Measurements from ENCODE around the gene C16orf78.

The C16orf78 gene

DNA sequence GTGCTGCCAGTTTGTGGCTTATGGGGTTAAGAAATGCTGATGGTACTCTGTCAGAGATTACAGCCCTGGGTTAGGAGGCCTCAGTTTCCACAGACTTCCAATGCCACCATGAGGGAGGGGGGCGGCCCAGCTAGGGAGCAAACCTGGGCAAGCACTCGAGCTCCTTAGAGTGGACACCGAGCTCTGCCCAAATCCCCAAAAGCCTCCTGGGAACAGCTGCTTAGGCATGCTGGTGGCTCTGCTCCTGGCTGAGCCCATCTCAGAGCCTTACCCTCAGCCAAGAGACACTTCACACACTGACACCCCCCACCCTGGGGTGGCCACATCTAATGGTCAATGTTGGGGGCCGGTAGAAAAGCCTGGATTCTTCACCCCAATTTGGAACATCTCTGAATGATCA is 66.1 kb downstream of the C16orf78 start:
- ATAC-seq (ENCODE audit: low read depth) (no peak), DNase-seq (ENCODE audit: low spot score) (peak; percentile 20)
- Histone ChIP-seq H3K4me1 (ENCODE audit: insufficient read depth, poor library complexity, severe bottlenecking) (no peaks in the 10 kb centered on the region), H3K27ac (ENCODE audit: poor library complexity, severe bottlenecking) (no peak overlapping the region), H3K27me3 (ENCODE audit: insufficient read depth, poor library complexity, severe bottlenecking) (peaks cover 44% of the 10 kb centered on the region), H3K4me3 (ENCODE audit: severe bottlenecking) (no peak overlapping the region), H3K9me3 (ENCODE audit: severe bottlenecking) (no peaks in the 10 kb centered on the region), H3K36me3 (ENCODE audit: low read depth) (no peaks in the 10 kb centered on the region)
- TF ChIP-seq, protein P1, sequence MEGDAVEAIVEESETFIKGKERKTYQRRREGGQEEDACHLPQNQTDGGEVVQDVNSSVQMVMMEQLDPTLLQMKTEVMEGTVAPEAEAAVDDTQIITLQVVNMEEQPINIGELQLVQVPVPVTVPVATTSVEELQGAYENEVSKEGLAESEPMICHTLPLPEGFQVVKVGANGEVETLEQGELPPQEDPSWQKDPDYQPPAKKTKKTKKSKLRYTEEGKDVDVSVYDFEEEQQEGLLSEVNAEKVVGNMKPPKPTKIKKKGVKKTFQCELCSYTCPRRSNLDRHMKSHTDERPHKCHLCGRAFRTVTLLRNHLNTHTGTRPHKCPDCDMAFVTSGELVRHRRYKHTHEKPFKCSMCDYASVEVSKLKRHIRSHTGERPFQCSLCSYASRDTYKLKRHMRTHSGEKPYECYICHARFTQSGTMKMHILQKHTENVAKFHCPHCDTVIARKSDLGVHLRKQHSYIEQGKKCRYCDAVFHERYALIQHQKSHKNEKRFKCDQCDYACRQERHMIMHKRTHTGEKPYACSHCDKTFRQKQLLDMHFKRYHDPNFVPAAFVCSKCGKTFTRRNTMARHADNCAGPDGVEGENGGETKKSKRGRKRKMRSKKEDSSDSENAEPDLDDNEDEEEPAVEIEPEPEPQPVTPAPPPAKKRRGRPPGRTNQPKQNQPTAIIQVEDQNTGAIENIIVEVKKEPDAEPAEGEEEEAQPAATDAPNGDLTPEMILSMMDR (IDR thresholded peaks at IDR 0.05; ENCODE audit: poor library complexity, severe bottlenecking) = no peak

DNA sequence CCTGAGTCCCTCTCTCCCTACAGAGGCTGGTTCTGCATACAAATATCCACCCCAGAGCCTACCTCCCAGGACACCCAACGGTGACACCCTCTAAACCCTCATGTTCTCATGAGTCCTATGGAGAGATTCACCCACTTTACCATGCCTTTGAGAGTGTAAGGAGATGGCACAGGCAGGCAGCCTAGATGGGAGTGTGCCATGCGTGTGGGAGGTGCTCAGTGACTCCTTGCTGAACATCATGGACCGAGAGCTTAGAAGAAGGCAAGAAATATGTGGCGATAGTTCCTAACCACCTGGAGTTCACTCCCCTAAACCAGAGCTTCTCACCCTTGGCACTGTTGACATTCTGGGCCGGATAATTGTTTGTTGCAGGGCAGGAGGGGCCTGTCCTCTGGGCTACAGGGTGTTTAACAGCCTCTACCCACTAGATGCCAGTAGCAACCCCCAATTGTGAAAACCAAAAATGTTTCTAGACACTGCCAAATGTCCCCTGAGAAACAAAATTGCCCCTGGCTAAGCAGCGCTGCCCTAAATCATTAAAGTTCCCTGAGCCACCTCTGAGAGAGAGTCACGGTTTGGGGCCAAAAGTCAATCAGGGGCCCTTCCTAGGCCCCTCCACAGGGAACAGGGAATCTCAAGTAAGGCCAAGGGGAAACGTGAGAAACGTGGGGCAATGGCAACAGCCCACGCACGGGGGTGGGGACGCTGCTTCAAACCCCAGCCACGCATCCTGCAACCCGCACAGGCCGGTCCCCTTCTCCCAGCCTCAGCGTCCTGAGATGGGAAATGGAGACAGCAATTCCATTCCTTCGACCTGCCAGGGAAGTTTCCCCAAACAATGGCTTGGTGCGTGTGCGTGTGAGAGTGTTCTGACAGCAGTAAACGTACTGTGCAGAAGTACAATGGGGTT is 66.8 kb downstream of the C16orf78 start:
- H3K9me3 ChIP-seq (ENCODE audit: severe bottlenecking) = no peaks in the 10 kb centered on the region
- ATAC-seq (ENCODE audit: low read depth) = no peak
- peak; percentile 28 for DNase-seq (ENCODE audit: low spot score)
- no peak overlapping the region for H3K4me3 ChIP-seq (ENCODE audit: severe bottlenecking)
- no peaks in the 10 kb centered on the region for H3K36me3 ChIP-seq (ENCODE audit: low read depth)
- TF ChIP-seq, protein P1 (IDR thresholded peaks at IDR 0.05; ENCODE audit: poor library complexity, severe bottlenecking) = no peak
- H3K27me3 ChIP-seq (ENCODE audit: insufficient read depth, poor library complexity, severe bottlenecking) = peaks cover 38% of the 10 kb centered on the region
- H3K27ac ChIP-seq (ENCODE audit: poor library complexity, severe bottlenecking) = no peak overlapping the region
- H3K4me1 ChIP-seq (ENCODE audit: insufficient read depth, poor library complexity, severe bottlenecking) = no peaks in the 10 kb centered on the region

DNA sequence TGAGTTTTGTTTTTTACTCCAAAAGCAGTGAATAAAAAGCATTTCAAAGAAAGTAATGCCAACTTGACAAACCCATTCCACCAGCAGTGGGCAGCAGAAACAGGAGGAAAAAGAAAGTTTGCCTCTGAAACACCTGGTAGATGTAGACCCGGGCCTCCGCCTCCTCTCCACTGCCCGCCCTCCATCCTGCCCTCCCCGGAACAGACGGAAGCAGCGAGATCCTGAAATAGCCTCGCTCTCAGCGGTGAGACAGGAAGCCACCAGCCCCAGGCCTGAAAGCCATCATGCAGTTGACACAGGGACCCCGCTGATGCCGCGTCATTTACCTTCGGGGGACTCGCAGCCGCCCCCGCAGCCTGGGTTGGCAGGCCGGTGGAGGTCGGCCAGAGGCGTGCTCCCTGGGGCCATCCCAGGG is 67.8 kb downstream of the C16orf78 start:
- ATAC-seq (ENCODE audit: low read depth) = peak; percentile 49; the same call in 1 of the 3 replicates
- no peaks in the 10 kb centered on the region for H3K4me1 ChIP-seq (ENCODE audit: insufficient read depth, poor library complexity, severe bottlenecking)
- peak; percentile 45 for DNase-seq (ENCODE audit: low spot score)
- no peak overlapping the region for H3K27ac ChIP-seq (ENCODE audit: poor library complexity, severe bottlenecking)
- no peaks in the 10 kb centered on the region for H3K9me3 ChIP-seq (ENCODE audit: severe bottlenecking)
- no peak overlapping the region for H3K4me3 ChIP-seq (ENCODE audit: severe bottlenecking)
- TF ChIP-seq, protein P1 (IDR thresholded peaks at IDR 0.05; ENCODE audit: poor library complexity, severe bottlenecking) = no peak
- peaks cover 33% of the 10 kb centered on the region for H3K27me3 ChIP-seq (ENCODE audit: insufficient read depth, poor library complexity, severe bottlenecking)
- H3K36me3 ChIP-seq (ENCODE audit: low read depth) = no peaks in the 10 kb centered on the region

DNA sequence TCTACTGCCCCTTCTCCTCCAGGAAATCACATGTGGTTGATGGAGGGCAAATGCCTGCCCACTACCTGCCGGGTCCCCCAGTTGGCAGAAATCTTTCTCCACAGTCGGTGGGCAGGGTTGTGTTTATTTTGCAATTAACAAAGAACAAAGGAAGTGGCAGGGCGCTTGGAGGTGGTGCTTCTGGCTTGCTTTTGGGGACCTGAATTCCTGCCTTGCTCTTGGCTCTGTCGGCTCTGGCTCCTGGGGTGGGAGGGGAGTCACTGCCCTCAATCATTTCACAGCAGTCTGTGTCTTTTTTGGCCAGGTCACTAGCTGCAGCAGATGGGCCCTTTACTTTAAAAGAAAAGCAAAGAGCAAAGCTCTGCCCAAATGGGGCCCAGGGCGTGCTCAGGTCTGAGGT is 69.2 kb downstream of the C16orf78 start:
- DNase-seq (ENCODE audit: low spot score) (no peak), ATAC-seq (ENCODE audit: low read depth) (no peak)
- H3K27ac ChIP-seq (ENCODE audit: poor library complexity, severe bottlenecking) = no peak overlapping the region
- H3K36me3 ChIP-seq (ENCODE audit: low read depth) = no peaks in the 10 kb centered on the region
- H3K4me3 ChIP-seq (ENCODE audit: severe bottlenecking) = no peak overlapping the region
- no peaks in the 10 kb centered on the region for H3K9me3 ChIP-seq (ENCODE audit: severe bottlenecking)
- TF ChIP-seq, protein P1 (IDR thresholded peaks at IDR 0.05; ENCODE audit: poor library complexity, severe bottlenecking) = no peak
- no peaks in the 10 kb centered on the region for H3K4me1 ChIP-seq (ENCODE audit: insufficient read depth, poor library complexity, severe bottlenecking)
- peaks cover 22% of the 10 kb centered on the region for H3K27me3 ChIP-seq (ENCODE audit: insufficient read depth, poor library complexity, severe bottlenecking)

DNA sequence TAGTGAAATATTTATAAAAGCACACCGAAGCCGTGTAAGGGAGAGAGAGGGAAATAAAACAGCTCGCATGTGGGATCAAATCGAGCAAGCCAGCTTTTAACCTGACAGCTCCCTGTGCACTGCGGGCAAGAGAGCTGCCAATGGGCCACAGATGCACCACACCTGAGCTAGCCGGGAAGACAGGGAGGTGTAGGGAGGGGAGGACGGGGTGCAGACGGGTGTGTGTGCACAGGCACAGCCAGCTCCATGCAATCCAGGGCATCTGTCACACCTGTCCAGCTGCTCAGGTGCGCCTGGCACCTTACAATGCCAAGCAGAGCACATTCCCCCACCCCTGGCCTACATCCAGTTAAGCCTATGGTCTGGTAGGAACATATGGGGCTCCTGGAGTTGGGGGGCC is 70.0 kb downstream of the C16orf78 start:
- H3K4me3 ChIP-seq (ENCODE audit: severe bottlenecking) = no peak overlapping the region
- TF ChIP-seq, protein P1 (IDR thresholded peaks at IDR 0.05; ENCODE audit: poor library complexity, severe bottlenecking) = no peak
- H3K36me3 ChIP-seq (ENCODE audit: low read depth) = no peaks in the 10 kb centered on the region
- ATAC-seq (ENCODE audit: low read depth) = no peak
- DNase-seq (ENCODE audit: low spot score) = no peak
- no peaks in the 10 kb centered on the region for H3K4me1 ChIP-seq (ENCODE audit: insufficient read depth, poor library complexity, severe bottlenecking)
- H3K27ac ChIP-seq (ENCODE audit: poor library complexity, severe bottlenecking) = no peak overlapping the region
- peaks cover 23% of the 10 kb centered on the region for H3K27me3 ChIP-seq (ENCODE audit: insufficient read depth, poor library complexity, severe bottlenecking)
- H3K9me3 ChIP-seq (ENCODE audit: severe bottlenecking) = no peaks in the 10 kb centered on the region
